Transverse colon (tissue), 4 donors: ENCODE results near the gene NUP43.

Source experiments
- EP300 ChIP-seq: sonication (generic); formaldehyde crosslinking; IDR thresholded peaks from one replicate; pipeline ENCODE4 v1.6.1; 2017; ENCODE audit warnings: antibody characterized with exemption, low read depth
- POLR2A ChIP-seq: fragments of 450-650 bp; IDR thresholded peaks from one replicate; pipeline ENCODE4 v1.6.1; 2016; ENCODE audit warnings: antibody characterized with exemption, mild to moderate bottlenecking, moderate library complexity
- POLR2AphosphoS5 ChIP-seq, 3 donors: sonication (generic); formaldehyde crosslinking; IDR thresholded peaks; one replicate each; pipeline ENCODE4 v1.6.1; 2016; ENCODE audit warnings: antibody characterized with exemption in 3 of 3
- TF ChIP-seq, protein P1 (sequence below), 5 experiments: fragments of 200-600 bp in 3 of 5; fragments of 450-650 bp in 2 of 5; sonication (generic) in 3 of 5; IDR thresholded peaks; 1 replicate in 2 of 5; 2 replicates in 3 of 5; pipeline ENCODE4 v1.5.1; 2016 to 2017; ENCODE audit warnings: antibody characterized with exemption in 5 of 5, inconsistent platforms in 3 of 5, mild to moderate bottlenecking in 2 of 5, moderate library complexity in 1 of 5

GRCh38 chr6:149782337-149782736, 36.0 kb upstream of the NUP43 start:
- TF ChIP-seq, protein P1, sequence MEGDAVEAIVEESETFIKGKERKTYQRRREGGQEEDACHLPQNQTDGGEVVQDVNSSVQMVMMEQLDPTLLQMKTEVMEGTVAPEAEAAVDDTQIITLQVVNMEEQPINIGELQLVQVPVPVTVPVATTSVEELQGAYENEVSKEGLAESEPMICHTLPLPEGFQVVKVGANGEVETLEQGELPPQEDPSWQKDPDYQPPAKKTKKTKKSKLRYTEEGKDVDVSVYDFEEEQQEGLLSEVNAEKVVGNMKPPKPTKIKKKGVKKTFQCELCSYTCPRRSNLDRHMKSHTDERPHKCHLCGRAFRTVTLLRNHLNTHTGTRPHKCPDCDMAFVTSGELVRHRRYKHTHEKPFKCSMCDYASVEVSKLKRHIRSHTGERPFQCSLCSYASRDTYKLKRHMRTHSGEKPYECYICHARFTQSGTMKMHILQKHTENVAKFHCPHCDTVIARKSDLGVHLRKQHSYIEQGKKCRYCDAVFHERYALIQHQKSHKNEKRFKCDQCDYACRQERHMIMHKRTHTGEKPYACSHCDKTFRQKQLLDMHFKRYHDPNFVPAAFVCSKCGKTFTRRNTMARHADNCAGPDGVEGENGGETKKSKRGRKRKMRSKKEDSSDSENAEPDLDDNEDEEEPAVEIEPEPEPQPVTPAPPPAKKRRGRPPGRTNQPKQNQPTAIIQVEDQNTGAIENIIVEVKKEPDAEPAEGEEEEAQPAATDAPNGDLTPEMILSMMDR (IDR thresholded peaks at IDR 0.05) = no peak
- TF ChIP-seq POLR2AphosphoS5 (IDR thresholded peaks at IDR 0.05) (no peak), POLR2A (no peak), EP300 (no peak)
